Hematopoietic multipotent progenitor cell treated with erythropoietin and hydrocortisone succinate and interleukin-3 and kit ligand, for 15 days (in vitro differentiated cells): ENCODE measurements around the gene ZNF239.
"Not testable (repeated sequence)": the region's sequence is repeated elsewhere in the genome, so short reads cannot be mapped to it uniquely, and the experiment has no call there.

ENCODE experiments used
- DNase-seq: peaks from one replicate; pipeline ENCODE4 v3.0.0-alpha.2; 2015; ENCODE audit warnings: low spot score

ZNF239 gene

DNA sequence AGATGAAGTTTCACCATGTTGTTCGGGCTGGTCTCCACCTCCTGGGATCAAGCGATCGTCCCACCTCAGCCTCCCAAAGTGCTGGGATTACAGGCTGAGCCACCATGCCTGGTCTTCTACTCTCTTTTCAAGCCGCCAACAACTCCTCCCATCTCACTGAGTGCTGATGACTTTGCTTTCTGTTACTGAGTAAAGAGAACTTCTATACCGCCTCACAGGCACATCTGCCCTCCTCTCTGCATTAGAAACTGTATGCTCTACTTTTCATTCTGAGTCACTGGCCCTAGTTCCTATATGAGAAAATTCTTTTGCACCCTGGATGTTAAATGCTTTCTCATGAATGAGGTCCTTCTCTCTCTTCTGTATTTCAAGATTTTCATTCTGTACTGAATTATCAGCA lies 2.2 kb upstream of the ZNF239 start:
- DNase-seq = no peak

- no peak for DNase-seq
Observed at GRCh38 chr10:43576062-43576461, 1.6 kb upstream of the ZNF239 start.

- no peak for DNase-seq
Observed at GRCh38 chr10:43574906-43575305, 490 bp upstream of the ZNF239 start.

DNA sequence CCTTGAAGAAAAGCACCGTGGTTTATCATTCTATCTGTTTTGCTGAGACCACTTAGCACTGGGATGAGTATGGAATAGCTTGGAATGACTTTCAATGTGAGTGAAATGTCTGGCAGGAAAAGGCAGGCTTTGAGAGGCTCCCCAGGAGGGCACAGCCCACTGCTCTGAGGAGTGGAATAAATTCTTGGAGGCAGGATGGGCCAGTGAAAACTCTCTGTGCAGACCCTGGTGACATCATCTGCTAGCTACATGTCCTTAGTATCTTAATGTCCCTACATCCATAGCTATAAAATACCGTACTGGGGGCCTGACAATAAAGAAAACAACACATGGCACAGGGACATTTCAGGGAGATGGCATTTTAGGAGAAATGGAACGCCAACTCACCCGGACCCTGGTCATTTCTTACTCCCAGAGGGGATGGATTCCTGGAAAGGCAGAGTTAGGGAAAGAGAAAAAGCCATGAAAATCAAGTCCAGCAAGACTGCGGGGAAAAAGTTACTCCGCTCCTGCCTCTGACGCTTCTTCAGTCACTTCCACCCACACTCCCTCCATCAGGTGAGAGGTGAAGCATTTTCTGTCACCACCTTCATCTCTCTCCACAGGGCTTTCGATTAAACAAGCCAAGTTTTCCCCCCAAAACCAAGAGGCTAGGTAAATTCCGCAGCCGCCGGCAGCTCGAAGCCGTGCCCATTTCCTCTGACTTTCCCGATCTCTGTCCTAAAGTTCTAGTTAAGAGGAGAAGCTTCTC lies 991 bp downstream of the ZNF239 start:
- no peak for DNase-seq

- DNase-seq = no peak
Observed at GRCh38 chr10:43570971-43571370, 3.4 kb downstream of the ZNF239 start.

DNA sequence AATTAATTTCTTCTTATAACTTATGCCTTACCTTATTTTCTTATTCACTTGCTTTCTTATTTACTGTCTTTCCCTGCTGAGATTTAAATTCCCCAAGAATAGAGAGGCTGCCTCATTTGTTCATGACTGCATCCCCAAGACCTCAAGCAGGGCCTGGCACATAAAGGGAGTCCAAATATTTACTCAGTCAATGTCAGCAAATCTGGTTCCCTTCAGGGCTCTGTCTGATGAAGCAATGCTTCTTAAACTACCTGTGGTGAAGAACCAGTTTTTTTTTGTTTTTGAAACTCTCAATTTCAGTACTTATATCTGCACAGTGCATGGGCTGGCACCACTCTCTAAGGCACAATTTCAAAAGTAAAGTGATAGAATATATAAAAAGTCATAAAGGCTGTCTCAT lies 4.7 kb downstream of the ZNF239 start:
- no peak for DNase-seq

- no peak for DNase-seq
Observed at GRCh38 chr10:43557214-43557613, 17.2 kb downstream of the ZNF239 start.

GRCh38 chr10:43543746-43544145 lies 30.7 kb downstream of the ZNF239 start:
- not testable (repeated sequence) for DNase-seq

DNA sequence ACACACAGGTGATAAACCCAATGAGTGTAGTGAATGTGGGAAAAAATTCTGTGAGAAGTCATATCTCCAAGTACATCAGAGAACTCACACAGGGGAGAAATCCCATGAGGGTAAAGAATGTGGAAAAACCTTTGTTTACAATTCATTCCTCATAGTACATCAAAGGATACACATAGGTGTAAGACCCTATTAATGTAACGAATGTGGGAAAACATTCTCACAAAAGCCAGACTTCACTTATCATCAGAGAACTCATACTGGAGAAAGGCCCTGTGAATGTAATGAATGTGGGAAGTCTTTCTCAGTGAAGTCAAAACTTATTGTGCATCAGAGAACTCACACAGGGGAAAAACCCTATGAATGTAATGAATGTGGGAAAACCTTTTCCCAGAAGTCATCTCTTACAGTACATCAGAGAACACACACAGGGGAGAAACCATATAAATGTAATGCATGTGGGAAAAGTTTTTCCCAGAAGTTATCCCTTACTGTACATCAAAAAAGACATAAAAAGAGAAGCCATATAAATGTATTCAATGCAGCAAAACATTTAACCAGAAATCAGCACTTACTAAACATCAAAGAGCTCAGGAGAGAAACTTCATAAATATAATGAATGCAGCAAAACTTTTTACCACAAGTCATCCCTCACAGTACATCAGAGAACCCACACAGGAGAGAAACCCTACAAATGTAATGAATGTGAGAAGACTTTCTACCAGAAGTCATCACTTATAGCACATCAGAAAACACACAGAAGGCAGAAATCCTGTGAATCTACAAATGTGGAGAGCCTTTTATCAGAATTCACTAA lies 49.8 kb downstream of the ZNF239 start:
- DNase-seq = no peak
